GM12892 (cell line): ENCODE data around the gene FOXL2.

Experiments
- POLR2A ChIP-seq: IDR thresholded peaks from 2 replicates; pipeline ENCODE4 v1.6.1; 2011; ENCODE audit warnings: low read depth, low read length, control low read depth
- TAF1 ChIP-seq: IDR thresholded peaks from 2 replicates; pipeline ENCODE4 v1.6.1; 2011; ENCODE audit warnings: low read depth, mild to moderate bottlenecking, control low read depth, low read length, borderline replicate concordance

GRCh38 chr3:138928727-138929372 lies 18.1 kb downstream of the FOXL2 start:
- TF ChIP-seq POLR2A (no peak), TAF1 (no peak)
